ENCODE results near the gene SERPINB3.

The SERPINB3 gene

GRCh38 chr18:63697097-63697660 is 35.5 kb upstream of the SERPINB3 start:
- no peak for ATAC-seq
- TF ChIP-seq GLIS3 (CRISPR knock-in tag; IDR thresholded peaks at IDR 0.05) (no peak), BACH2 (CRISPR knock-in tag; IDR thresholded peaks at IDR 0.05; ENCODE audit: borderline replicate concordance) (no peak), PPARA (CRISPR knock-in tag; IDR thresholded peaks at IDR 0.05; ENCODE audit: borderline replicate concordance) (no peak)

- no peak for ATAC-seq
- TF ChIP-seq CSDC2 (CRISPR knock-in tag; IDR thresholded peaks at IDR 0.05) (no peak), ZNF70 (CRISPR knock-in tag; IDR thresholded peaks at IDR 0.05) (no peak), ZFP30 (CRISPR knock-in tag; IDR thresholded peaks at IDR 0.05) (no peak), ISL1 (CRISPR knock-in tag; IDR thresholded peaks at IDR 0.05) (no peak), TCF4 (CRISPR knock-in tag; IDR thresholded peaks at IDR 0.05; ENCODE audit: borderline replicate concordance) (no peak), ZFP3 (CRISPR knock-in tag; IDR thresholded peaks at IDR 0.05) (no peak), CSRNP3 (CRISPR knock-in tag; IDR thresholded peaks at IDR 0.05) (no peak), ZNF8 (CRISPR knock-in tag; IDR thresholded peaks at IDR 0.05) (no peak), SNAI2 (CRISPR knock-in tag; IDR thresholded peaks at IDR 0.05) (no peak), CREB5 (CRISPR knock-in tag; IDR thresholded peaks at IDR 0.05; ENCODE audit: low read depth) (no peak), RARB (CRISPR knock-in tag; IDR thresholded peaks at IDR 0.05) (no peak), TOX (CRISPR knock-in tag; IDR thresholded peaks at IDR 0.05; ENCODE audit: borderline replicate concordance) (no peak), PPARA (CRISPR knock-in tag; IDR thresholded peaks at IDR 0.05; ENCODE audit: borderline replicate concordance) (no peak), POU6F1 (CRISPR knock-in tag; IDR thresholded peaks at IDR 0.05; ENCODE audit: borderline replicate concordance, low read depth) (no peak), PATZ1 (CRISPR knock-in tag; IDR thresholded peaks at IDR 0.05; ENCODE audit: borderline replicate concordance) (no peak), ARNTL (CRISPR knock-in tag; IDR thresholded peaks at IDR 0.05; ENCODE audit: borderline replicate concordance, low read depth) (no peak), ESRRG (CRISPR knock-in tag; IDR thresholded peaks at IDR 0.05) (no peak)
Measured at GRCh38 chr18:63689064-63689463, 27.4 kb upstream of the SERPINB3 start.

- no peak for ATAC-seq
- TF ChIP-seq ZNF70 (CRISPR knock-in tag; IDR thresholded peaks at IDR 0.05): no peak
- TF ChIP-seq TSHZ2 (CRISPR knock-in tag; IDR thresholded peaks at IDR 0.05): no peak
- TF ChIP-seq OSR1 (CRISPR knock-in tag; IDR thresholded peaks at IDR 0.05): no peak
- TF ChIP-seq PPARA (CRISPR knock-in tag; IDR thresholded peaks at IDR 0.05; ENCODE audit: borderline replicate concordance): no peak
Measured at GRCh38 chr18:63686871-63687270, 25.2 kb upstream of the SERPINB3 start.

Data from SK-N-SH treated with all-trans-retinoic acid at 6 μM for 48 hours (cell line).